Fibroblast of lung (primary cell): Measurements from ENCODE around the gene LRRC17.

ENCODE experiments used
- EZH2 ChIP-seq: IDR thresholded peaks from 2 replicates; pipeline ENCODE4 v1.5.1; 2012; ENCODE audit warnings: low read length, control low read depth, mild to moderate bottlenecking; ENCODE audit errors: missing control alignments
- TF ChIP-seq, protein P1 (sequence below), 2 donors: IDR thresholded peaks in 1 of 2; conservative IDR thresholded peaks in 1 of 2; 1 replicate in 1 of 2; 2 replicates in 1 of 2; pipeline ENCODE4 v1.5.1; 2011 to 2012; ENCODE audit warnings: low read length in 2 of 2, control low read depth in 1 of 2, inconsistent platforms in 1 of 2, low read depth in 1 of 2, mild to moderate bottlenecking in 1 of 2

DNA sequence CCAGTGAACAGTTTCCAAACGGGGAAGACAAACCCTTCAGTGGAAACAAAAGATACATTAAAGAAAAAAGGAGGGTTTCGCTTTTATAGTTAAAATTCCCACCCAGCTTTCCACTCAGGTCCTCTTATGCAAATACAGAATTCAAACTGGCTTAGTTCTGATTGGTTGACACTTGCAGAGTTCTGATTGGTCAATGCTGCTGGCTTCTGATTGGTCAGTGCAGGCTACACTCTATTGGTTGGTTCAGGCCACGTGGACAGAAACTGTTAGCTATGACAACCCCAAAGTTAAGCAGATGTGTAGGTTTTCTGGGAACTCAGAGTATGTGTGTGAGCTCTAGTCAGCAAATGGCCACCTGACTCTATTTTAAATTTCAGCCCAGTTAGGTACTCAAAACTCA is 81.8 kb downstream of the LRRC17 start:
- TF ChIP-seq, protein P1, sequence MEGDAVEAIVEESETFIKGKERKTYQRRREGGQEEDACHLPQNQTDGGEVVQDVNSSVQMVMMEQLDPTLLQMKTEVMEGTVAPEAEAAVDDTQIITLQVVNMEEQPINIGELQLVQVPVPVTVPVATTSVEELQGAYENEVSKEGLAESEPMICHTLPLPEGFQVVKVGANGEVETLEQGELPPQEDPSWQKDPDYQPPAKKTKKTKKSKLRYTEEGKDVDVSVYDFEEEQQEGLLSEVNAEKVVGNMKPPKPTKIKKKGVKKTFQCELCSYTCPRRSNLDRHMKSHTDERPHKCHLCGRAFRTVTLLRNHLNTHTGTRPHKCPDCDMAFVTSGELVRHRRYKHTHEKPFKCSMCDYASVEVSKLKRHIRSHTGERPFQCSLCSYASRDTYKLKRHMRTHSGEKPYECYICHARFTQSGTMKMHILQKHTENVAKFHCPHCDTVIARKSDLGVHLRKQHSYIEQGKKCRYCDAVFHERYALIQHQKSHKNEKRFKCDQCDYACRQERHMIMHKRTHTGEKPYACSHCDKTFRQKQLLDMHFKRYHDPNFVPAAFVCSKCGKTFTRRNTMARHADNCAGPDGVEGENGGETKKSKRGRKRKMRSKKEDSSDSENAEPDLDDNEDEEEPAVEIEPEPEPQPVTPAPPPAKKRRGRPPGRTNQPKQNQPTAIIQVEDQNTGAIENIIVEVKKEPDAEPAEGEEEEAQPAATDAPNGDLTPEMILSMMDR (conservative IDR thresholded peaks at IDR 0.05 in 1 of 2, IDR thresholded peaks at IDR 0.05 in 1 of 2; ENCODE audit: low read depth in 1 of 2, low read length in 2 of 2), result no peak
- TF ChIP-seq EZH2, result no peak
